HEK293T (cell line): Measurements from ENCODE around the gene SLC35E4.

Experiments used
- CTCF ChIA-PET: fragments of 350-600 bp; formaldehyde crosslinking; extraction: SDS; loops from one replicate; lab custom pipeline; 2021; ENCODE audit warnings: antibody characterized with exemption, inconsistent platforms; lab: Yijun Ruan, JAX
- POLR2A ChIA-PET: fragments of 350-600 bp; formaldehyde crosslinking; extraction: SDS; loops from one replicate; lab custom pipeline; 2020; ENCODE audit warnings: antibody characterized with exemption, inconsistent platforms; lab: Yijun Ruan, JAX
- DNase-seq: peaks from one replicate; pipeline ENCODE4 v3.0.0; 2012; ENCODE audit warnings: mixed read lengths; ENCODE audit errors: extremely low spot score
- ARNT ChIP-seq: fragments of 450-650 bp; IDR thresholded peaks from 2 replicates; pipeline ENCODE4 v1.6.1; 2017; ENCODE audit warnings: mild to moderate bottlenecking
- BHLHE40 ChIP-seq: fragments of 450-650 bp; IDR thresholded peaks from 2 replicates; pipeline ENCODE4 v1.6.1; 2016; ENCODE audit warnings: mild to moderate bottlenecking, moderate library complexity, borderline replicate concordance
- CTBP1 ChIP-seq: fragments of 450-650 bp; IDR thresholded peaks from 2 replicates; pipeline ENCODE4 v1.6.1; 2016; ENCODE audit warnings: borderline replicate concordance
- ELF4 ChIP-seq: fragments of 450-650 bp; IDR thresholded peaks from 2 replicates; pipeline ENCODE4 v1.6.1; 2017; ENCODE audit warnings: antibody characterized with exemption
- FOXA1 ChIP-seq: fragments of 450-650 bp; IDR thresholded peaks from 2 replicates; pipeline ENCODE4 v1.6.1; 2016; ENCODE audit warnings: mild to moderate bottlenecking
- FOXK2 ChIP-seq: fragments of 450-650 bp; IDR thresholded peaks from 2 replicates; pipeline ENCODE4 v1.6.1; 2016; ENCODE audit warnings: mild to moderate bottlenecking
- FOXM1 ChIP-seq: fragments of 450-650 bp; IDR thresholded peaks from 2 replicates; pipeline ENCODE4 v1.6.1; 2017; ENCODE audit warnings: mild to moderate bottlenecking, borderline replicate concordance
- HDGF ChIP-seq: fragments of 450-650 bp; IDR thresholded peaks from 2 replicates; pipeline ENCODE4 v1.6.1; 2017; ENCODE audit warnings: antibody characterized with exemption, borderline replicate concordance
- L3MBTL2 ChIP-seq: fragments of 450-650 bp; conservative IDR thresholded peaks from 2 replicates; pipeline ENCODE4 v1.6.1; 2016; ENCODE audit warnings: mild to moderate bottlenecking
- LEF1 ChIP-seq: fragments of 450-650 bp; IDR thresholded peaks from 2 replicates; pipeline ENCODE4 v1.6.1; 2017; ENCODE audit warnings: mild to moderate bottlenecking, borderline replicate concordance
- NFRKB ChIP-seq: fragments of 450-650 bp; IDR thresholded peaks from 2 replicates; pipeline ENCODE4 v1.6.1; 2016; ENCODE audit warnings: mild to moderate bottlenecking, moderate library complexity
- SP1 ChIP-seq: fragments of 450-650 bp; IDR thresholded peaks from 2 replicates; pipeline ENCODE4 v1.6.1; 2017
- SUZ12 ChIP-seq: fragments of 450-650 bp; IDR thresholded peaks from 2 replicates; pipeline ENCODE4 v1.6.1; 2016; ENCODE audit warnings: mild to moderate bottlenecking
- TARDBP ChIP-seq: fragments of 450-650 bp; IDR thresholded peaks from 2 replicates; pipeline ENCODE4 v1.6.1; 2016
- ZNF384 ChIP-seq: fragments of 450-650 bp; IDR thresholded peaks from 2 replicates; pipeline ENCODE4 v1.6.1; 2016
- TF ChIP-seq, protein P1 (sequence below): fragments of 450-650 bp; IDR thresholded peaks from 2 replicates; pipeline ENCODE4 v1.6.1; 2016

The SLC35E4 gene

DNA sequence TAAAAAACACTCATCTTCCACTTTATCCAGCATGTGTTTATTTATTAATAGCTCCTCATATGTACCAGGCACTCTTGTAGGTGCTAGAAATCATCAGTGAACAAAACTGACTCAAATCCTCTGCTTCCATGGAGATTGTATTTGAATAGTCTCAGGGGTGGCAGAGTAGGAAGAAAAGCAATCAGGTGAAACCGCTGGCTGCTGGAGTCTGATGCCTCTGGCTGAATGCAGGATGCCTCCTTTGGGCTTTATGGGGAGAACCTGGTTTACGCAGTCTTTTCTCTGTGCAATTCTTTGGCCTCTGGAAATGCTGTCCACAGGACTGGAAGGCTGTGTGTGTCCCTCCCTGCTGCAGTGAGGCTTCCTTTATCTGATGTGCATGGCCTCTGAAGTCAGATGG lies 46.2 kb downstream of the SLC35E4 start:
- no peak for DNase-seq
- TF ChIP-seq HDGF = no peak
- TF ChIP-seq ZNF384 = no peak
- no peak for TF ChIP-seq SP1
- TF ChIP-seq FOXM1 = no peak
- TF ChIP-seq FOXA1 = no peak
- no peak for TF ChIP-seq BHLHE40
- TF ChIP-seq NFRKB = no peak
- TF ChIP-seq TARDBP = no peak
- TF ChIP-seq ELF4 = no peak
- TF ChIP-seq, protein P1, sequence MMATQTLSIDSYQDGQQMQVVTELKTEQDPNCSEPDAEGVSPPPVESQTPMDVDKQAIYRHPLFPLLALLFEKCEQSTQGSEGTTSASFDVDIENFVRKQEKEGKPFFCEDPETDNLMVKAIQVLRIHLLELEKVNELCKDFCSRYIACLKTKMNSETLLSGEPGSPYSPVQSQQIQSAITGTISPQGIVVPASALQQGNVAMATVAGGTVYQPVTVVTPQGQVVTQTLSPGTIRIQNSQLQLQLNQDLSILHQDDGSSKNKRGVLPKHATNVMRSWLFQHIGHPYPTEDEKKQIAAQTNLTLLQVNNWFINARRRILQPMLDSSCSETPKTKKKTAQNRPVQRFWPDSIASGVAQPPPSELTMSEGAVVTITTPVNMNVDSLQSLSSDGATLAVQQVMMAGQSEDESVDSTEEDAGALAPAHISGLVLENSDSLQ = no peak
- no peak for TF ChIP-seq L3MBTL2
- TF ChIP-seq FOXK2 = no peak
- TF ChIP-seq ARNT = no peak
- TF ChIP-seq CTBP1 = no peak
- TF ChIP-seq SUZ12 = no peak
- TF ChIP-seq LEF1 = no peak
- ChIA-PET POLR2A (interaction anchor here (1.1 to 1.8 kb wide), 2 partner anchors 12 to 15 kb away, joined by 3 to 5 read pairs; partner anchors contain the start of gene OSBP2), CTCF (no interaction called here)

DNA sequence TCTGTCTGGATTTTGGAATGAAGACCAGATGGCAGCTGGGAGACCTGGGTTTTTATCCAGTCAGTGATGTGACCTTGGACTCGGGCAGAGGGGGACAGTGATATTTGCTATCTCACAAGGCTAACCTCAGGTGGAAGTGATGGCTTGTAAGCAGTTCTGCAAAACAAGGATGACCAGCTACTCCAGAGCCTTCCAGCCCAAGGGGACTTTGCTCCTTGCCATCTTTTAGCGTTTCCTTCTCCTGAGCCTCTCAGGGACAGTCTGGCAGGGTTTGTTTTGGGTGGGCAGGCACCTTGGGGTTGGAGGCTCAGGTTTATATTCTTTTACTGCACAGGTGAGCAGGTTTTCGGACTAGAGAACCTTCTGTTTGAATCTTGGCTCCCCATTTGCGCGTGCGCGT lies 49.6 kb downstream of the SLC35E4 start:
- DNase-seq = no peak
- no peak for TF ChIP-seq FOXM1
- TF ChIP-seq ZNF384 = no peak
- no peak for TF ChIP-seq CTBP1
- no peak for TF ChIP-seq FOXK2
- no peak for TF ChIP-seq TARDBP
- no peak for TF ChIP-seq SUZ12
- TF ChIP-seq ELF4 = no peak
- POLR2A ChIA-PET = no interaction called here
- CTCF ChIA-PET = no interaction called here

DNA sequence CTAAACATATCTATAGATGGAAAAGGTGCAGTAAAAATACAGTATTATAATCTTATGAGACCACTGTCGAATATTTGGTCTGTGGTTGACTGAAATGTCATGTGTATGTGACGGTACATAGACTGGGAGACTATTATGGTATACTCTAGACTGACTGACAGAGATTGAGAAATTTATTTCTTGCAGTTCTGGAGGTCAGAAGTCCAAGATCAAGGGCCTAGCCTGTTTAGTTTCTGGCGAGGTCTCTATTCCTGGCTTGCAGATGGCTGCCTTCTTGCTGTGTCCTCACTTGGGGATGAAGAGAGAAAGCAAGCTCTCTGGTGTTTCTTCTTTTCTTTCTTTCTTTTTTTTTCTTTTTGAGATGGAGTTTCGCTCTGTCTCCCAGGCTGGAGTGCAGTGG lies 51.8 kb downstream of the SLC35E4 start:
- no peak for DNase-seq
- ChIA-PET POLR2A (no interaction called here), CTCF (no interaction called here)
- no peak for TF ChIP-seq L3MBTL2
- TF ChIP-seq FOXM1 = no peak
- no peak for TF ChIP-seq CTBP1
- TF ChIP-seq, protein P1 = no peak

DNA sequence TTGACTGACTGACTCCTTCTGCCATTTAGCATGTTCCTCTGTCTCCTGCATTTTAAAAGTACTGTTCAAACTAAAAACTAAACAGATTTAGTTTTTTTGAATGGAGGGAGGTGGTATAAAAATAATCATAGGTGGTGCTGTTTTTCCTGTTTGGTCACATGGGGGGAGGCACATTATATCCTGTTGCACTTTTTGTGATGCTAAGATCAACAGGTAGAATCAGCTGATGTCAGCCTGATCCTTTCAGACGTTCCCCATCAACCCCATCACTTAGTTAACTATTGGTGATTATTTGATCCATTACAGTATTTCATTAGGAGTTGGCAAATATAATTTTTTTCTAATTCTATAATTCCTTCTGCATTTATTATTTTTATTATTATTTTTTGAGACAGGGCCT lies 54.0 kb downstream of the SLC35E4 start:
- ChIA-PET CTCF (no interaction called here), POLR2A (no interaction called here)
- no peak for DNase-seq
- no peak for TF ChIP-seq BHLHE40
- TF ChIP-seq FOXA1 = no peak
- TF ChIP-seq FOXK2 = no peak
- TF ChIP-seq HDGF = no peak
- no peak for TF ChIP-seq ZNF384
- TF ChIP-seq, protein P1 = no peak
- TF ChIP-seq FOXM1 = no peak
- no peak for TF ChIP-seq SP1
- no peak for TF ChIP-seq CTBP1
- TF ChIP-seq L3MBTL2 = no peak
- TF ChIP-seq NFRKB = no peak
- no peak for TF ChIP-seq ELF4
- no peak for TF ChIP-seq ARNT

DNA sequence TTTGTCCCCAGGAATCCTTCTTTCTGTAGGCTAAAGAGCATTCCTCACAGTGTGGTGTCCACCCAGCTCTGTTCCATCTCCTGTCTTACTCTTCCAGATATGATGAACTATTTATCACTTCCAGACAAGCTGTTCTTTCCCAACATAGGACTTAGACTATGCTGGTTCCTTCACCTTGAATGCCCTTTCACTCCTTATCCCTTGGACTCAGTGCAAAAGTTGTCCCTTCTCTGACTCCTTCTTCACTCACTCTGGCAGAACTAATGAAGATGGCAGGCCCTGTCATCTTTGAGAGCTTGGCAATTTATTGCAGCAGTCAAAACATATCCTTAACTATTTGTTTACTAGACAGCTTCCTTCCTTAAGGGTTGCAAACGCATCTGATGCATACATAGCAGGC lies 55.6 kb downstream of the SLC35E4 start:
- CTCF ChIA-PET = interaction anchor here (0.6 kb wide), 1 partner anchor 13 kb away, joined by 4 read pairs; no protein-coding TSS in a partner anchor
- POLR2A ChIA-PET = no interaction called here
- DNase-seq = no peak
- TF ChIP-seq FOXK2 (no peak), ZNF384 (no peak), ARNT (no peak), HDGF (no peak), L3MBTL2 (no peak)
- TF ChIP-seq, protein P1 = peak; percentile 23; the same call in 1 of the 2 replicates

DNA sequence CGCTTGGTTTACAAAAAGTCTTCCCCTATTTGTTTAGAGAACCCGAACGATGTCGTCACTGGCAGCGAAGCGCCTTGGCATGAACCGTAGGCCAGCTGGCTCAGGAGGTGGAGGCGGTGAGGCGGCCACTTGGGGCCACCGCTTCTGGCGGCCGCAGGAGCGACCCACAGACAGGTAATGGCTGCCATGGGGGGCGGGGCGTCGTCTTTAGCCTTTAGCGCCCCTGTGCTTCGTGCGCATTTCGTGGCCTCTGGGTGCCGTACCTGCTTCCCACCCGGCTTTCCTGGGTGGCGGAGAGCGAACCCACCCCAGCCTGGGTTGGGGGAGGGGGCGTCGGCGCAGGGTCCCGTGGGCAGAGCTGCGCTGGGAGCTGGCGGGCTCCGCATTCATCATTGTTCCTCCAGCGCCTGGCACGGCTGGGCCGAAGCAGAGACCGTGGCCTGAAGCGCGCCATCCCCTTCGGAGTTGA lies 58.6 kb downstream of the SLC35E4 start:
- CTCF ChIA-PET = no interaction called here
- POLR2A ChIA-PET = interaction anchor here (0.8 to 1.7 kb wide), 4 partner anchors 9 to 18 kb away, joined by 3 to 6 read pairs (median 6); no protein-coding TSS in a partner anchor
- TF ChIP-seq FOXK2 (no peak), L3MBTL2 (peak; percentile 73), CTBP1 (0 out of 2 replicates have a peak, but pooled peaks have one; percentile 24)
- peak; percentile 66 for DNase-seq
